Stimulated activated CD4-positive, alpha-beta T cell treated with anti-CD3 and anti-CD28 coated beads, Interleukin-4, amount 100 ng/mL, for 24 hours (primary cell): ENCODE data around the gene TRIML2.

ENCODE experiments used
- DNase-seq: peaks from one replicate; pipeline ENCODE4 v3.0.0-alpha.2; 2020

The TRIML2 gene

DNA sequence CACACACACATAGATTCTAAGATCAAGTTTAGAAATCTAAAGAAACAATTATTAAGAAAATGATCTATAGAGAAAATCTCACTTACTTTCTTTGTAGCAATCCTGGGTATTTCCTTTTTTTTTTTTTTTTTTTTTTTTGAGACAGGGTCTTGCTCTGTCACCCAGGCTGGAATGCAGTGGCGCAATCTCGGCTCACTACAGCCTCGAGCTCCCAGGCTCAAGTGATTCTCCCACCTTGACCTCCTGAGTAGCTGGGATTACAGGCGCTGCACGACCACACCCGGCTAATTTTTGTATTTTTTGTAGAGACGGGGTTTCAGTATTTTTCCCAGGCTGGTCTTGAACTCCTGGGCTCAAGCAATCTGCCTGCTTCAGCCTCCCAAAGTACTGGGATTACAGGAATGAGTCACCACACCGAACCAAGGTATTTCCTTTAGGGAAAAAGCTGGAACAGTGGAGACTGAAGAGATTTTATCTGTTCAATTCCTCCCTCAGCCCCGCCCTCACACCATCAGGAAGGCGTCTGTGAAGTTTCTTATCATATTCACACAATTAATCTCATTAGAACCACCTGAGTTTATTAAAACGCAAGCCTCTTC lies at the start of gene TRIML2:
TSS of gene TRIML2 (minus strand) at position 447 of the 599 bp plus-strand sequence. CDS start 4,235 bp downstream, outside the sequence.
- DNase-seq, result no peak

- no peak for DNase-seq
Observed at GRCh38 chr4:188158336-188158735, 48.9 kb upstream of the TRIML2 start.

DNA sequence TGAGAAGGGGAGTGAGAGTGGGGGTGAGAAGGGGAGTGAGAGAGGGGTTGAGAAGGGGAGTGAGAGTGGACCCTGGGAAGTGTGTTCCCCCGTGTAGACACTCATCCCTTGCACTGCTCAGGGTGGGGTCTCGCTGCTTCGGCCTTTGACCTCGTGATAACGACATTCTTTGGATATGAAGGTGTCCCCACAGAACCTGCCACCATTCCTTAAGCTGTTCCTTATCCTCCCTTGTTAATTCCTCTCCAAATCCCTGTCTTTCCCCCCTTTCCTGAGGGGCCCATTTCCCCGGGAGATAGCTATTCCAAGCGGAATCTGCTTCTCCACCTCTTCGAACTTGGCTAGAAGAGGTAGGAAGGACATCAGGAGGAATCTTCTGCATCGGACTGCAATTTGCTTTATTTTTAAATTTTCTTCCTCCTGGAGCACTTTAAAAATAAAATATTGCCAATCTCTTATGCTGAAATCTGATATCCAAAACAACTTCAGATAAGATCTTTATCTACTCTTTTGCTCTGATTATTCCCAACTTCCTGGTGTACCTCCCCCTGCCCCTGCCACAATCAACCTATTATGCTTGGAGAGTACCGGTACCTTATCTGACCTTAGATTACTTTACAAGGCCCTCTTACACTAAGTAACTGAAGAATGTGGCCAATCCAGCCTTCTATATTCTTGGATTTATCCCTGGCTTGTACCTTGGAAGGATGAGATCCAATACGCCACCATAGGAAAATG lies 45.4 kb upstream of the TRIML2 start:
- no peak for DNase-seq

GRCh38 chr4:188147776-188148175 lies 38.4 kb upstream of the TRIML2 start:
- DNase-seq, result no peak

GRCh38 chr4:188147176-188147575 lies 37.8 kb upstream of the TRIML2 start:
- DNase-seq, result no peak

GRCh38 chr4:188146618-188147017 lies 37.2 kb upstream of the TRIML2 start:
- DNase-seq, result no peak

GRCh38 chr4:188145601-188146000 lies 36.2 kb upstream of the TRIML2 start:
- no peak for DNase-seq

GRCh38 chr4:188143731-188144130 lies 34.3 kb upstream of the TRIML2 start:
- no peak for DNase-seq

- no peak for DNase-seq
Observed at GRCh38 chr4:188139671-188140070, 30.3 kb upstream of the TRIML2 start.

GRCh38 chr4:188139141-188139540 lies 29.7 kb upstream of the TRIML2 start, which contains the start of gene TRIML1:
TSS of gene TRIML1 (plus strand) at chr4:188139441. CDS start at chr4:188139559, 118 bp downstream.
- DNase-seq, result no peak

DNA sequence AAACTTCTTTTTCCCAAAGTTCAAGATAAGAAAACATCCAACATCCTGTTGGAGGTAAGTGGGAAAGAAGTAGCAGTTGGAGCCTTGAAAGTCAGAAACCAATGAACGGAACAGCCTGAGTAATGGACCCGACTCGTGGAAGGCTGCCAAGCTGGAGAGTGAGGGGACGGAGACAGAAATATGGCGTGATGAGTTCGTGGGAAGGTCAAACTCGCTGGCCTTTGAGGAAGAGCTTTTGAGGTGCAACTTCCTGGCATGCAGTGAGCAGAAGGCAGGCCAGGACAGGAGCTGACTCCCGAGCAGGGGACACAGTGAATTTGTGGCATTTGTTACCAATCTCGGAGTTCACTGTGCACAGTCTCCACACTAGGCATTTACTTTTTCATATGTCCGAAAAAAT lies 28.8 kb upstream of the TRIML2 start:
- no peak for DNase-seq

GRCh38 chr4:188132232-188132631 lies 22.8 kb upstream of the TRIML2 start:
- no peak for DNase-seq

DNA sequence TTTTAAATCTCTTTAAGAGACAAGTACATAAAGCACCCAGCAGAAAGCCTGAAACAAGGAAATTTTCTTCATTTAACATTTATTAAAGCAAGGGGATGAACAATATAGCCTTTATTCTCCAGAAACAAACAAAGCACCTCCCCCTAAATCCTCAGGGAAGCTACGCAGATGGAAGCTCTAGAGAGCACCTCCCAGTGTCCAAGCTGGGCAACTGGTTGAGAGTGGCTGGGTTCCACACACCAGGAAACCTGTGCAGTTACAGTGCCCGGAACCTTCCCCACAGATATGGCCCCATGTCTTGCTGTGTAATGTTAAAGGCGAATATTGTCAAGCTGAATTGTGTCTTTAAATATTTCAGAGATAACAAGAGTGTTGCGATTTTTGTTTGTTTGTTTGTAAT lies 21.0 kb upstream of the TRIML2 start:
- no peak for DNase-seq

DNA sequence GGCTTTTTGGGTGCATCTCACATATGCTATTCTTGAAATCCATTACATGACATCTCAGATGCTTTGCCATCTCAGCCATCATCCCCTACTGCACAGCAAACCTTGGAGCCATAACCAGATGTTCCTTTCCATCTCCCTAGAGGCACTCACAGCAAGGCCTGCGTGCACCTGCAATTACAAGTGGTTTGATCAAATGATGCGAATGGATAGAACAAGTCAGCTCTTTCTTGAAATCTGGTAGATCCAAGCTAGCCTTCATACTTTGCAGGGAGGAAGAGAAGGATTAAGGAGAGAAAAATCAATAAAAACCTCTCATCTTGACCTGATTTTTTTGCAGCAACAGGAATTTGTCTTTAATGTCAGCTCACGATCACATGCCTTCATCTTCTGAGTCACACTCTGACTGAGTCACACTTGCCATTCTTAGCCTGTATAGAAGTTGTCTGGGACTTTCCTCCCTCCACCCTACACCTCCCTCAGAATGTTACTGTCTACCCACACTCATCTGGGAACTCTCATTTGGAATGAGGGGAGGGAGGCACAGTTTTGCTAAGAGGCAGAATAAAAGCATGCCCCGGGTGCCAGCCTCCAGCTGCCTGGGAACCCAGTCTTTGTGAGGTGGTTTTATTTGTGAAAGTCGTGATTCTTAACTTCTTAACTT lies 17.9 kb upstream of the TRIML2 start:
- no peak for DNase-seq

DNA sequence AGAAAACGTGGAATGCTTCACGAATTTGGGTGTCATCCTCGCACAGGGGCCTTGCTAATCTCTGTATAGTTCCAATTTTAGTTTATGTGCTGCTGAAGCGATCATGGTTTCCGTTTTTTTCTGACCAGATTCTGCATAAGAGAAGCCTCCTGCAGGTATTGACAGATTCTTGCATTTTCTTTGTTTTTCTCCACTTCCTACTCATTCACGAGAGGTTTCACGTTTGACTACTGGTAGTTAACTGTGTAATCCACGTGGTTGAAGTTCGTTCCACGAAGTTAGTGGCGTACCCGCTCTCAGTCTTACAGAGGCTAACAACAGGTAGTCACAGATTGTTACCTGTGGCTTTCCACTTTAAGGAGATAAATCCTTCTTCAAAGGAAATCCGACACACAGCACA lies 12.1 kb upstream of the TRIML2 start:
- DNase-seq, result no peak

DNA sequence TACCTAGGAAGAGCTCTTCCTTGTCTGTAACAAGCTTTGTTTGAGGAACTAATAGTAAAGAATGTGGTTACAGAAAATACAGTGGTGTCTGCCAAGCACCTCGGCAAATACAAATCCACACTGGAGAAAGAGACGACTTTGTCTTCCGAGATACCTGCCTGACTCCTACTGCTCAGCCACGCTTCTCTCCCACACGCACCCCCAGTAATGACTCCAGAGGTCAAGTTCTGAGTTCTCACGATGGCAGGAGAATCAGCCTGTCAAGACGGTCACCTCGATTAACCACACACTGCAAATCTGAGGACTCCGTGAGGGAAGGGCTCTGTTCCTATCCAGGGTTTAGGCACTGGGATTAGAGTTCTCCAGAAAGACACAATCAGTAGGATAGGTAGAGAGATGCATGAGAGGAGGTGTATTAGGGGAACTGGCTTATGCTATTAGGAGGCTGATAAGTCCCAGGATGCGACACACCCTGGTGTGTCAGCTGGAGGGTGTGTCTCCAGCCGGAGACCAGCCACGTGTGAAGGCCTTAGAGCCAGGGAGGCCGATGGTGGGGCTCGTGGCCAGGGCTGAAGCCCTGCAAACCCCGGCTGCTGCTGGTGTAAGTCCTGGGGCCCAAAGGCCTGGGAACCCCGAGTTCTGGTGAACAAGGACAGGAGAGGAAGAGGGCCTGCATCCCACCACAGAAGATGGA lies 8.4 kb upstream of the TRIML2 start:
- DNase-seq, result no peak

DNA sequence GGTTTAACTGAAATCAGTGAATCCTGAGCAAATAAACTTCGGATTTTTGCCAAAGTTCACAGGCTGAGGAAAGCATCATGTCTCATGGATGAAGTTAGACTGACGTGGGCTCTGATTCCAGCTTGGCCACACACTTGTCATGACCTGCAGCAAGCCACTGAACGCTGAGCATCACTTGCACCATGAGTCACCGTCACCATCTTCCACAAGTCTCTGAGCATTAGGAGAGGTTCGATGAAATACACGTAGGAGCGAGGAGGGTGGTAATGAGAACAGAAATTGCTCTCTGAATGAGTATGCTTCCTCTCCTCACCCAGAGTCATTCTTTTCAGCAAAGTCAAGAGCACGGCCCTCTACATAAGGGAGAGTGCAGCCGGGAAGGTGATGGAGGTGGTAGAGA lies 3.8 kb upstream of the TRIML2 start:
- no peak for DNase-seq

- DNase-seq, result no peak
Observed at GRCh38 chr4:188111955-188112354, 2.6 kb upstream of the TRIML2 start.

- DNase-seq, result no peak
Observed at GRCh38 chr4:188110741-188111471, 1.5 kb upstream of the TRIML2 start.

- DNase-seq, result no peak
Observed at GRCh38 chr4:188110036-188110435, 633 bp upstream of the TRIML2 start.

- no peak for DNase-seq
Observed at GRCh38 chr4:188107931-188108843, 1.2 kb downstream of the TRIML2 start.

- DNase-seq, result no peak
Observed at GRCh38 chr4:188106454-188106853, 2.9 kb downstream of the TRIML2 start.
